ENCODE data around the gene FAM193A.

DNA sequence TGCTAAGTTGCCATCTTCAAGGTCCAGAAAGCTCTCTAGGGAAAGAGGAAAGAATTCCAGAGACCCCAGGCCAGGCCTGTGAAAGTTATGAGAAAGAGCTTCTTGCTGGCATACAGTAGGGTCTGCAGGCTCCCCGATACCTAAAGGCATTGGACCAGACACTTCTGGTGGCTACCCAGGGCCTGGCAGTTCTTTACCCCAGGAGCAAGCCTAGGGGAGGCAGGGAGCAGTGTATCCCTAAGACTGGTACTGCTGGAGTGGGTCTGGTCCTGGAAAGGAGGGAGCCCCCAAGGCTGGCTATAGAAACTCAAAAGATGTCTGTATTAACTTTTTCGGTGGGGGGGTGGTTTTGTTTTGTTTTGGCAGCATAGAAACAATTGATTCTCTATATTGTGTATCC is 19.8 kb upstream of the FAM193A start:
- no peak for TF ChIP-seq CTCF (IDR thresholded peaks at IDR 0.05; ENCODE audit: low read depth, low read length)
- TF ChIP-seq EZH2phosphoT487 (IDR thresholded peaks at IDR 0.05; ENCODE audit: low read depth) = no peak

All from OCI-LY3 (cell line).